Activated CD4-positive, alpha-beta T cell treated with anti-CD3 and anti-CD28 coated beads, Interleukin-2, amount 50 U/mL, for 16 hours (primary cell): Measurements from ENCODE around the gene GNG10.
"Not testable (repeated sequence)": the region's sequence is repeated elsewhere in the genome, so short reads cannot be mapped to it uniquely, and the experiment has no call there.

Experiments
- DNase-seq: peaks from one replicate; pipeline ENCODE4 v3.0.0-alpha.2; 2020

The GNG10 gene

DNA sequence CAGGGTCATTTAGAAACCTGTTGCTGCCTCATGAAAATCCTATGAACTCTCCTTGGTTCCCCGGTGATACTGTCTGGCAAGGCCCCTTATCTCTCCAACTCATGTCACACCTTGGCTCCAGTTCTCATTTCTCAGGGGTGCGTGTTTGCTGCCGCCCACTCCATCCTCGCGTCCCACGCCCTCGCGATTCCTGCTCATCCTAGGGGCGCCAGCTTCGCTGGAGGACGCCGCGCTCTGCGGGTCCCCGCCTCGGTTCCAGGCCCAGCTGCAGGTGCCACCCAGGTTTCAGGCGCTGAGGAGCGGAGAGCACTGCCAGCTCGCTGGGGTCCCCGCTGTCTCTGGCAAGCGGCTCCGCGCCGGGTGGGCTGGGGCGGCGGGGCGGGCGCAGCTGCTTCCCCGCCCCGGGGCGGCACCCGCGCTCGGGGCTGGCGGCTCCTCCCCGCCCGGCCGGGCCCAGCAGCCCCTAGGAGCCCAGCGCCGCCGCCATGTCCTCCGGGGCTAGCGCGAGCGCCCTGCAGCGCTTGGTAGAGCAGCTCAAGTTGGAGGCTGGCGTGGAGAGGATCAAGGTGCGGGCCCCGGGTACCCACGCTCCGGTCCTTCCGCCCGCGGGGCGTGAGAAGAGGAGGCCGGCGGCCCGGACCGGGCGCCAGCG is at the start of gene GNG10:
Gene GNG10 (plus strand): TSS at position 456 of the 652 bp plus-strand sequence. CDS start 30 bp downstream, at position 486.
- peak; percentile 62 for DNase-seq

- DNase-seq = no peak
These were observed 47.9 kb upstream of the GNG10 start for GRCh38 chr9:111613436-111614040.

- no peak for DNase-seq
These were observed 45.5 kb upstream of the GNG10 start for GRCh38 chr9:111615928-111616327.

DNA sequence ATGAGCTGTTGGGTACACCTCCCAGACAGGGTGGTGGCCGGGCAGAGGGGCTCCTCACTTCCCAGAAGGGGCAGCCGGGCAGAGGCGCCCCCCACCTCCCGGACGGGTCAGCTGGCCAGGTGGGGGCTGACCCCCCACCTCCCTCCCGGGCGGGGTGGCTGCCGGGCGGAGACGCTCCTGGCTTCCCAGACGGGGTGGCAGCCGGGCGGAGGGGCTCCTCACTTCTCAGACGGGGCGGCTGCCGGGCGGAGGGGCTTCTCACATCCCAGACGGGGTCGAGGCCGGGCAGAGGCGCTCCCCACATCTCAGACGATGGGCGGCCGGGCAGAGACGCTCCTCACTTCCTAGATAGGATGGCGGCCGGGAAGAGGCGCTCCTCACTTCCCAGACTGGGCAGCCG is 44.1 kb upstream of the GNG10 start:
- DNase-seq = not testable (repeated sequence)

DNA sequence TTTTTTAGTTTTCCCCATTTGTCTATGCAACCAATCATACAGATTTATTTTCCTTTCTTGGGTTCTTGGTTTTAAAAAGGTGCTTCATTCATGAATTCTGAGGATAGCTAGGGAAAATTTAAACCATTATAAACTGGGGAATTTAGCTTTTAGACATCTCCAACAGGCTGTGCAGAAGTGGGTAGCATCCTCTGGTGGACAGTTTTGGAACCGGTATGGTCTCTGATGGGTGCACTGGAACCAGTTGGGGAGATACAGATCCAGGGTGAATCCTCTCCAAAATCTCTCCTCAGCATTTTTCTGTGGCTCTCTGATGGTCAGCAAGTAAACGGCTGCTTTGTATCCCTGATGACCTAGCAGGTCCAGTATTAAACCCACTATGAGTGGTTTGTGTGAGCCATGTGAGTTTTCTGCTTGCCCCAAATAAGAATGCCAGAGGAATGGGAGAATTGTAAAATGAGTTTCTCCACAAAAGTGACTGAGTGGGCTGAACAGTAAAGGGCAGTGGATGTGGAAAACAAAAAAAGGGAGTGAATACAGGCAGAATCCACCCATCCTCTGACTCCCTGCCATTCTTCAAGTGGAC is 39.4 kb upstream of the GNG10 start:
- peak; percentile 18 for DNase-seq

DNA sequence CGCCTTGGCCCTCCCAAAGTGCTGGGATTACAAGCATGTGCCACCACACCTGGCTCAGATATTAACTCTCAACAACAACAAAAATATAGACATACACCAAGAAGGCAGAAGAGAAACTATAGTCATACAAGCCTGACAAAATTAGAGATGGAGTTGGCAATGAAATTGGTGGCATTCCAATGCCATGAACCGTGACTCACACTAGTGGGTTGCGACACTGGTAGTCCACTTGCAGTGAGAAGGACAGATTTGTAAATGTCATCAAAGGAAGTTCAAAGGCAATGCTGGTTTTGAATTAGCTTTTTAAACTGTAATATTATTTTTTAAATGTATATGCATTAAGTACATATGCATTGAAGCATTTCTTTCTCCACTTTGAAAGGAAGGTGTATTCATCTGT is 38.8 kb upstream of the GNG10 start:
- no peak for DNase-seq

GRCh38 chr9:111627260-111627963 is 34.0 kb upstream of the GNG10 start:
- no peak for DNase-seq

DNA sequence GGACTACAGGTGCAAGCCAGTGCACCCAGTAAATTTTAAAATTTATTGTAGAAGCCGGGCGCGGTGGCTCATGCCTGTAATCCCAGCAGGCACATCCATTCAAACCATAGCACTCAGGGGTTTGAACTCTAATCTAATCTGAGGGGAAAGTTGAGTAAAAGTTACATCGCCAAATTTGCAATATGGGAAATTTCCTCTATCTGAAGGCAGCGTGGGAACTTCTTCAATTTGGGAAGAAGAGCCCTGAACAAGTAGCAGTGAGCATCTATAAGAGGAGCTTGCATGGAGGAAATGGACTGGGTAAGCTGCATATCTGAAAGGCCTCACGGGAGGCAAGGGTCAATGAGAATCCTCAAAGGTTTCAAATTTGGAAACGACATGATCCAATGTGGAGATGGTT is 33.0 kb upstream of the GNG10 start:
- no peak for DNase-seq

DNA sequence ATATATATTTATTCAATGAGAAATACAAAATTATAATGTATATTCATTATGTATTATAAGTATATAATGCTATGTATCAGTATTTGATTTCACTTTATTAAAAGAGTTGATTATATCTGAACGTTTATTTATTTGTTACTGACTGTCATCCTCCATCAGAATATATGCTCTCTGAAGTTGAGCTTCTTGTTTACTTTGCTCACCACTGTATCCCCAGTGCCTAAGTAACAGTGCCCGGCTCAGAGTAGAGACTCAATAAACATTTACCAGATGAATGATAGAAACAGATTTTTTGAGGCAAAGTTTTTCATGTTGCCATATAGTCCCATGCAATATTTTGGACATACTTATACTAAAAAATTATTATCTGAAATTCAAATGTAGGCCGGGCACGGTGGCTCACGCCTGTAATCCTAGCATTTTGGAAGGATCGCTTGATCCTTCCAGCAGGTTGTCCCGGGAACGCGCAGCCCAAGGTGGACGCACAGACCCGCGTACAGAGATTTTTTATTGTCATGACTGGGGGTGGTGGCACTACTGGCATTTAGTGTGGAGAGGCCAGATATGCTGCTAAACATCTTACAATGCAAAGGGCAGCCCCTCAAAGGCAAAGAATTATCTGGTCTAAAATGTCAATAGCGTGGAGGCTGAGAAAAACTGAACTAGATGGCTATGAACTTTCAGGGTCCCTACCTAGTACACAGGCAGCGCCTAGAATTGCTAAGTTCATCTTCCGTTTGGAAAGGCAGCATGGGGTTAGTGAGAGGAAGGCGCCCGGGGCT is 31.0 kb upstream of the GNG10 start:
- no peak for DNase-seq

- no peak for DNase-seq
These were observed 30.5 kb upstream of the GNG10 start for GRCh38 chr9:111630964-111631213.

DNA sequence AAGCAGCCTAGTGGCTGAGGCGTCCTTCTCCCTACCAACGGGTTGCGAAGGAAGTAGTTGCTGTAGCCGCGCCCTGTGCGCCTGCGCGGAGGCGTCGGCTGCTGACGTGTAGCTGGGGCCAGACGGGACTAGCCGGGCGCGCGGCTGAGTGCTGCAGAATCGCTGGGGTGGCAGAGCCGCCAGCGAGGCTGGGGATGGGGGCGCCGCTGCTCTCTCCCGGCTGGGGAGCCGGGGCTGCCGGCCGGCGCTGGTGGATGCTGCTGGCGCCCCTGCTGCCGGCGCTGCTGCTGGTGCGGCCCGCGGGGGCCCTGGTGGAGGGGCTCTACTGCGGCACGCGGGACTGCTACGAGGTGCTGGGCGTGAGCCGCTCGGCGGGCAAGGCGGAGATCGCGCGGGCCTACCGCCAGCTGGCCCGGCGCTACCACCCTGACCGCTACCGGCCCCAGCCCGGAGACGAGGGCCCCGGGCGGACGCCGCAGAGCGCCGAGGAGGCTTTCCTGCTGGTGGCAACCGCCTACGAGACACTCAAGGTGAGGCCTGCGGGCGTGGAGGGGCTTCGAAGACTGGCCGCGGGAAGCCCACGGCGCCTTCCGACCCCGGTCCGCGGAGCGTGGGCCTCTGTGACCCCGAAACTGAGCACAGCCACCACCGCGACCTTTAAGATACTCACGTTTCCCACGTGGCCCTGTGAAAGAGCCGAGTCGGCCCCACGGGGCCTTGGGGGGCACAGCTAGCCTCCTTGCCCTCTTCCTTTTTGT is 30.0 kb upstream of the GNG10 start, which contains the start of gene DNAJC25:
Gene DNAJC25 (plus strand): TSS at position 121 of the 758 bp plus-strand sequence. CDS start 74 bp downstream, at position 195.
- DNase-seq = peak; percentile 99

DNA sequence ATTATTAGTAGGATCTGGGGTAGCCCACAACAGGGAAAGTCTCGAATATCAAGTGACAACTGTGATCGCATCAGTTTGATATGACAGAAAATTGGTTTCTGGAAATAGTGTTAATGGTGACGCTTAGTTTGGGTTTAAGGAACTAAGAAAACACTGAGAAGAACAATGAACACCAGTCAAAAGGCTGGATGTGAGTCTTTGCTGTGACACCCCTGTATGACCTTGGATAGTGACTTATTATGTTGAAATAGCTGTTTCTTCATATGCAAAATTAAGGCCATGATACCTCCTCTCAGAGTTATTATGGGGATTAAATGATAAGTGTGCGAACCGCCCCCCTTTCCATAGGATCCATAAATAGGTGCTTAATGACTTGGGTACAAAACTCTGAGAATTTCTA is 29.3 kb upstream of the GNG10 start:
- DNase-seq = no peak

DNA sequence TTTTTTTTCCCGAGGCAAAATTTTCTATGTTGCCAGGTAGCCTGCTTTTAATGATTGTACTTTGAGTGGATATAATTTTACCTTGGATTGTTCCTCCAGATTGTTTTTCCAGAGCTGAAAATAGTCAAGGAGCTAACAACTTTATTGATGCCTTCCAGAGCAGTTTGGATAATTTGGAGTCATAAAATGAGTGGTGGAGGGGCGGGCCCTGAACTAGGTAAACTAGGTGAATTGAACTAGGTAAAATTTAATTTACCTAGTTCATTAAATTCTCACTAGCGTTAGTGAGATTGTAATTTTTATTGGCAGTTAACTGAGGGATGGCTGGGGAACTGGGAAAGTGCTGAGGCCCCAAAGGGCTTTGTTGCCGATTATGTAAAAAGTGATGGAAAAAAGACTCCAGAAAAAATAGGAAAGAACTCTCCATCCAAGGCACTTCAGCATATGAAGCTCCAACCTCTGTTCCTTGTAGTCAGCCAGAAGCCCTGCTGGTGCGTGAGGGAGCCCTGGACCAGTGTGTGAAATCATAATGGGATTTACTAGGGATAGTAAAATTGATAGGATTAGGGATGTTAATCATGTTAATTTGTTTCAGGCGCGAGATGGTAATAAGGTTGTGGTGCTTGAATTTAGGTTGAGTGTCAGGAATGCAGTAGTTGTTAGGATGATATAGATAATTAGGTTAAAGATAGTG is 28.6 kb upstream of the GNG10 start:
- no peak for DNase-seq

- DNase-seq = no peak
These were observed 28.0 kb upstream of the GNG10 start for GRCh38 chr9:111633389-111633736.

DNA sequence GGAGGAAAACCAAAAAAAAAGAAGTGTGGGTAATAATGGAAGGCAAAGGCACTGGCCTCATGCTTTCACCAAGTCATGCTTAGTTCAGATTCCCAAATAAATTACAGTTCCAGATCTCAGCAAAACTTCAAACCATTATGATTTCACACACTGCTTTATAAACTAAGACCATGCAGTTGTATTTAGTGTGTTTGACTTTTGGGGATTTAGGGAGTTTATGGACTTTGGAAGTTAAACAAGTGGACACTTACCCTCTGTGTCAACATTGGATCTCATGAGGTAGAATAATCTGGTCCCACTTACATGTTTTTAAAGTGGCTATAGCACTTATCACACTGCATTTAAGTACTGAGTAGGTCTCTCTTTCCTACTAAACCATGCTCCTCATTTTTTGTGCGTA is 26.5 kb upstream of the GNG10 start:
- no peak for DNase-seq

DNA sequence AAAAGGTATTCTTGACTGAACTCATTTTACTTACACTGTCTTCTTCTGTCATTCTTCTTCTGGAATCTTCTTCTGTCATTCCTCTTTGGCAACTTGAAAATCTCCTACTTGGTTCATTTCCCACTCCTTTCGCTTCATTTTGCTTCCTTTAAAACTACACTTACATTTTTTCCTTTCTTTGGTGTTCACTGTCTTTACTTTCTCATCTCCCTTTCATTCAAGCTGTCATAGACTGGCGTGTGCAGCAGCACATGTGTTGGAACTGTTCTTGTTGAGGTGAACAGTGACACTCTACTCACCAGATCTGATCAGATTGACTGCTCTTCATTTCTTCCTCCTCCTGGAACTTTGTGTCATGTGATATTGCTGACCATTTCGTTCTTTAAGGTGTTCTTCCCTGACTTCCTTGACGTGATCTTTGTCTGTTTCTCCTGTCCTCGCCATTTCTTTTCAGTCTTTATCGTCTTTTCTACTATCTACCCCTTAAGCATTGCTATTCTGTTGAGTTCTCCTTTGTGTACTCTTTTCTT is 23.9 kb upstream of the GNG10 start:
- DNase-seq = no peak

GRCh38 chr9:111644195-111644772 is 17.1 kb upstream of the GNG10 start:
- no peak for DNase-seq

DNA sequence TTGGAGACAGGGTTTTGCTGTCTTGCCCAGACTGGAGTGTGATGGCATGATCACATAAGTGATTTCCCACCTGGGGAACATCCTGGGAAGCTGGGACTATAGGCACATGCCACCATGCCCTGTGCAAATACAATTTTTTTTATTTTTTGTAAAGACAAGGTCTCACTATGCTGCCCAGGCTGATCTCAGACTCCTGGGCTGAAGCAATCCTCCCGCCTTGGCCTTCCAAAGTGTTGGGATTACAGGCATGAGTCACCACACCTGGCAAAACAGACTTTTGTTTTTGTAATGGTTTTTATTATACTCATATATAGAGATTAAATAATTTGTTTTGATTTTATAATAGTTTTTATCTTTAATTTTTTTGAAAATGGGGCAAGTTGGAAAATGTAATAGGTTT is 15.6 kb upstream of the GNG10 start:
- DNase-seq = no peak

DNA sequence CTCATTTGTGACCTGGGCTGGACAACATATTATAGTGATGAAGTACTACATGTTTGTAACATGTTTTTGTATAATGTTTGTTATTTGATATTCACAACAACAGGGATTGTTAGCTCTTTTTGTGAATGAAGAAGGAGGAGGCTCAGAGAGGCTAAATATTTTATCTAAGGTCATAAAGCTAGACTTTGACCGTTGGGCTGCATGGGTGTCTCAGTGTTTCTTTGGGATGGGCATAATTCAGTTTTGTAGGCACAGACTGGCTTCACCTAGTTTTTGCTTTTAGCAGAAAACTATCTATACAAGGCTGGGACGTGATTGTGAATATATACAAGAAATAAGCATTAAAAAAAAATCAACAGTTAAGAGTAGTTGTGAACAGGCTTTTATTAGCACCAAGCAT is 15.0 kb upstream of the GNG10 start:
- no peak for DNase-seq

DNA sequence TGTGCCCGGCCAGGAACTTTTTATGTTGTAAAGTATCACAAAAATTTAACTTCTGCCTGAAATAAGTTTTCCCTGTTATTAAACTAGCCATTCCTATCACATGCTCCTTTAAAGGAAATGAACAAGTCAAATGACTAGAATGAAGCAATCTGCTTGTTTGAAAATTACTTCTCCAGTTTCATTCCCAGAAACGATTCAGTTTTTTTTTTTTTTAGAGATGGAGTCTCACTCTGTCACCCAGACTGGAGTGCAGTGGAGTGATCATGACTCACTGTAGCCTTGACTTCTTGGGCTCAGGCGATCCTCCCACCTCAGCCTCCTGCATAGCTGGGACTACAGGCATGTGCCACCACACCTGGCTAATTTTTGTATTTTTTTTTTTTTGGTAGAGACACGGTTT is 13.3 kb upstream of the GNG10 start:
- no peak for DNase-seq

- DNase-seq = no peak
These were observed 12.4 kb upstream of the GNG10 start for GRCh38 chr9:111649016-111649415.
